ENCODE results near the gene MRPL52. TPM values are rescaled to one million over a fixed set of nuclear protein-coding genes. Genes with fewer than 3 reads are reported as not detected.
A peak's percentile ranks its signal among the peaks of the same experiment; 100 is the strongest.

The MRPL52 gene
- total RNA-seq, 1 experiment from 2014 or later: 180 TPM

DNA sequence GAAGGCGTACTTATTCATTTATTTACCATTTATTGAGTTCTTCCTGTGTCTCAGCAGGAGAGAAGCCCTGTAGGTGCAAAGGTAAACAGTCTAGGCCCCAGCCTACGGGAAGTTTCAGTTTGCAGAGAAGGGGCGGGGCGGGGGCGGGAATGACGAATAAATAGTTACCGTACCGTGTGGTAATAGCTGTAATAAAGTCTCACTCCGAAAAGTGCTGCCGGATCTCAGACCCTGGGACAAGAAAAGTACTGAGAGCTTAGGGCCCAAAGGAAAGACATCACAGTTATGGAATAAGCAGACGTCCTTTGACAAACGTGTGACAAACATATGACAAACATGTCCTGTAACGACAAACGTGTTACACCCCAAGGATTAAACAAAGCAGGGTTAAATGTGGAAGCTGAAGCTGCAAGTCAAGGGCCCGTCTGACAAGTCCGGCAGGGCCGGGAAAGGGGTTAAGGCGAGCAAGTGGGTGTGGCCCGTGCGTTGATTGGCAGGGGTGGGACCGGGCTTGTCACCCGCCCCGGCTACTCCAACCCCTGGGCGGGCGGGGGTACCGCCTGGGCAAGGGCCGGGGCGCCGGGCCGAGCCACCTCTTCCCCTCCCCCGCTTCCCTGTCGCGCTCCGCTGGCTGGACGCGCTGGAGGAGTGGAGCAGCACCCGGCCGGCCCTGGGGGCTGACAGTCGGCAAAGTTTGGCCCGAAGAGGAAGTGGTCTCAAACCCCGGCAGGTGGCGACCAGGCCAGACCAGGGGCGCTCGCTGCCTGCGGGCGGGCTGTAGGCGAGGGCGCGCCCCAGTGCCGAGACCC is 41.7 kb downstream of the MRPL52 start, which contains the start of gene LRP10:
LRP10 (plus strand) TSS at position 517 of the 809 bp plus-strand sequence. CDS start 564 bp downstream, outside the sequence.
- H2AFZ ChIP-seq (ENCODE audit: low read length): peak within 1 kb of the TSS; percentile 94
- no peaks in the 10 kb centered on the region for H3K9me3 ChIP-seq (ENCODE audit: low read length)
- H3K4me2 ChIP-seq (ENCODE audit: low read length): peak within 1 kb of the TSS; percentile 94
- peak within 1 kb of the TSS; percentile 94 for H3K27ac ChIP-seq (ENCODE audit: low read length)
- no peaks in the 10 kb centered on the region for H4K20me1 ChIP-seq (ENCODE audit: low read length)
- peaks cover 15% of the 10 kb centered on the region; the same call in 1 of the 2 replicates for H3K36me3 ChIP-seq (ENCODE audit: low read depth, low read length)
- peak; percentile 85 for ATAC-seq
- peak within 1 kb of the TSS; percentile 88 for H3K4me3 ChIP-seq (ENCODE audit: low read length)
- H3K9ac ChIP-seq (ENCODE audit: low read length): peak within 1 kb of the TSS; percentile 76
- ChIA-PET CTCF (interaction anchor here (0.6 to 0.7 kb wide), 4 partner anchors 15 to 214 kb away, joined by 3 to 4 read pairs (median 3); no protein-coding TSS in a partner anchor), POLR2A (ENCODE audit: unreplicated experiment) (interaction anchor here (0.6 to 0.9 kb wide), 4 partner anchors 17 to 123 kb away, joined by 3 to 6 read pairs (median 3); no protein-coding TSS in a partner anchor)
- TF ChIP-seq, protein P1, sequence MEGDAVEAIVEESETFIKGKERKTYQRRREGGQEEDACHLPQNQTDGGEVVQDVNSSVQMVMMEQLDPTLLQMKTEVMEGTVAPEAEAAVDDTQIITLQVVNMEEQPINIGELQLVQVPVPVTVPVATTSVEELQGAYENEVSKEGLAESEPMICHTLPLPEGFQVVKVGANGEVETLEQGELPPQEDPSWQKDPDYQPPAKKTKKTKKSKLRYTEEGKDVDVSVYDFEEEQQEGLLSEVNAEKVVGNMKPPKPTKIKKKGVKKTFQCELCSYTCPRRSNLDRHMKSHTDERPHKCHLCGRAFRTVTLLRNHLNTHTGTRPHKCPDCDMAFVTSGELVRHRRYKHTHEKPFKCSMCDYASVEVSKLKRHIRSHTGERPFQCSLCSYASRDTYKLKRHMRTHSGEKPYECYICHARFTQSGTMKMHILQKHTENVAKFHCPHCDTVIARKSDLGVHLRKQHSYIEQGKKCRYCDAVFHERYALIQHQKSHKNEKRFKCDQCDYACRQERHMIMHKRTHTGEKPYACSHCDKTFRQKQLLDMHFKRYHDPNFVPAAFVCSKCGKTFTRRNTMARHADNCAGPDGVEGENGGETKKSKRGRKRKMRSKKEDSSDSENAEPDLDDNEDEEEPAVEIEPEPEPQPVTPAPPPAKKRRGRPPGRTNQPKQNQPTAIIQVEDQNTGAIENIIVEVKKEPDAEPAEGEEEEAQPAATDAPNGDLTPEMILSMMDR (conservative IDR thresholded peaks at IDR 0.05; ENCODE audit: low read depth, low read length): no peak
- TF ChIP-seq EZH2phosphoT487 (IDR thresholded peaks at IDR 0.05; ENCODE audit: borderline replicate concordance, low read length): no peak
- TF ChIP-seq EZH2 (IDR thresholded peaks at IDR 0.05; ENCODE audit: low read length, unreplicated experiment): no peak
- intact Hi-C loops (cut with micrococcal nuclease): loop anchor here (1.0 to 5.0 kb wide), 4 partner anchors 16 to 56 kb away; partner anchors contain the start of gene PRMT5
- H3K9me2 ChIP-seq (replicated peaks; ENCODE audit: low read length): no peaks in the 10 kb centered on the region
- no peaks in the 10 kb centered on the region for H3K27me3 ChIP-seq (ENCODE audit: low read length)
- H3K4me1 ChIP-seq (ENCODE audit: insufficient read depth, low read length): peaks cover 18% of the 10 kb centered on the region
- H3F3A ChIP-seq (ENCODE audit: low read length, unreplicated experiment): peaks cover 6% of the 10 kb centered on the region
- peaks cover 20% of the 10 kb centered on the region for H3K79me2 ChIP-seq (ENCODE audit: low read length)
- TSS peak; percentile 74 for BruUV-seq (replicated peaks)
- DNase-seq: peak; percentile 89

DNA sequence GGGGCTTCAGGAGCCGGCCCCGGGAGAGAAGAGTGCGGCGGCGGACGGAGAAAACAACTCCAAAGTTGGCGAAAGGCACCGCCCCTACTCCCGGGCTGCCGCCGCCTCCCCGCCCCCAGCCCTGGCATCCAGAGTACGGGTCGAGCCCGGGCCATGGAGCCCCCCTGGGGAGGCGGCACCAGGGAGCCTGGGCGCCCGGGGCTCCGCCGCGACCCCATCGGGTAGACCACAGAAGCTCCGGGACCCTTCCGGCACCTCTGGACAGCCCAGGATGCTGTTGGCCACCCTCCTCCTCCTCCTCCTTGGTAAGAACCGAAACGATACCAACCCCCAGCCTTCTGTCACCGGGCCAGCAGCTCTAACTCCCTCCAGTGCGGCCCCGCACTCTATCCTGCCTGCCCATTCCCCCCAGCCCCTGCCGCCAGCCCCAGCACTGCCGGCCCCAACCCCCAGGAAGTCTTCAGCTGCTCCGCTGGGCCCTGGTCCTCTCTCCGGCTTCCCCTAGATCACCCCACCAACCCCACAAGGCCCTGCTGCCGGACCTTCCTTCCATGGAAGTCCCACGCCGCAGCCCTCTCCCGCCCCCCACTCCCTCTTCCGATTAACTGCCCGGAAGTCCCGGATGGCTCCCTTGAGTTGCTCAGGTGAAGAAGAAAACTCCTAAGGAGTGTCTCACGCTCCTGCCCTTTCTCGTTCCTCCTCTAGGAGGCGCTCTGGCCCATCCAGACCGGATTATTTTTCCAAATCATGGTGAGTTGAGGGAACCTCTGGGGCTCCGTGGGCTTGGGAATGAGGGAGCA is 42.5 kb downstream of the MRPL52 start:
- H3K79me2 ChIP-seq (ENCODE audit: low read length): peaks cover 20% of the 10 kb centered on the region
- BruUV-seq (replicated peaks): no TSS peak
- peak; percentile 94 for DNase-seq

More for the DNA sequence above, 42.5 kb downstream of the MRPL52 start:
- H3K4me3 ChIP-seq (ENCODE audit: low read length): peak overlapping the region; percentile 88
- no peaks in the 10 kb centered on the region for H3K27me3 ChIP-seq (ENCODE audit: low read length)
- H3K9ac ChIP-seq (ENCODE audit: low read length): peak overlapping the region; percentile 76
- H3K36me3 ChIP-seq (ENCODE audit: low read depth, low read length): peaks cover 21% of the 10 kb centered on the region; the same call in 1 of the 2 replicates
- no peaks in the 10 kb centered on the region for H4K20me1 ChIP-seq (ENCODE audit: low read length)
- POLR2A ChIA-PET (ENCODE audit: unreplicated experiment): no interaction called here
- peaks cover 18% of the 10 kb centered on the region for H3K4me1 ChIP-seq (ENCODE audit: insufficient read depth, low read length)
- H3F3A ChIP-seq (ENCODE audit: low read length, unreplicated experiment): peaks cover 6% of the 10 kb centered on the region
- intact Hi-C loops (cut with micrococcal nuclease): loop anchor here (1.0 to 5.0 kb wide), 3 partner anchors 15 to 55 kb away; partner anchors contain the start of gene PRMT5
- peak overlapping the region; percentile 94 for H3K4me2 ChIP-seq (ENCODE audit: low read length)
- CTCF ChIA-PET: no interaction called here
- H3K9me3 ChIP-seq (ENCODE audit: low read length): no peaks in the 10 kb centered on the region
- peak; percentile 51 for ATAC-seq
- no peaks in the 10 kb centered on the region for H3K9me2 ChIP-seq (replicated peaks; ENCODE audit: low read length)
- TF ChIP-seq EZH2phosphoT487 (IDR thresholded peaks at IDR 0.05; ENCODE audit: borderline replicate concordance, low read length): no peak
- TF ChIP-seq, protein P1 (conservative IDR thresholded peaks at IDR 0.05; ENCODE audit: low read depth, low read length): peak; percentile 97
- H3K27ac ChIP-seq (ENCODE audit: low read length): peak overlapping the region; percentile 94
- H2AFZ ChIP-seq (ENCODE audit: low read length): peak overlapping the region; percentile 94

Data from PC-3 (cell line).